ENCODE data around the gene MYH4.

DNA sequence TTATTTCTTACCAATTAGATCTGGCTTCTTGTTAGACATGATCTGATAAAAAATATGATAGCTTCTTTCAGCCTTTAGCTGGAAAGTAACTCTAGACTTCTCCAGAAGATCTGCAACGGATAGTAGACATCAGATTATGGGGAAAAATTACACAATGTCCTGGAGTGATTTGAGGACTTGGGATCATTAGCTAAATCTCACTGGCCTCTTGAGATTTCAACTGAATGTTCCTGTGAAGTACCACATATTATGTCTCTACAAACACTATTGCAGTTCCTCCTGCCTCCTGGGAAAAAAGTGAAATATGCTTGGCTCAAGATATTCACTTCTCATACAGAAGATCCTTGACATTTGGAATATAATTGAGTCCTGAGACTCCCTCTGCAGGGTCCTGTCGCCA lies 43.5 kb upstream of the MYH4 start:
- TF ChIP-seq RBBP5 (IDR thresholded peaks at IDR 0.05; ENCODE audit: borderline replicate concordance, low read depth, low read length): no peak
- no peak for TF ChIP-seq CHD2 (IDR thresholded peaks at IDR 0.05; ENCODE audit: low read length)
- TF ChIP-seq HDAC6 (IDR thresholded peaks at IDR 0.05; ENCODE audit: low read depth, low read length): no peak
- TF ChIP-seq, protein P1, sequence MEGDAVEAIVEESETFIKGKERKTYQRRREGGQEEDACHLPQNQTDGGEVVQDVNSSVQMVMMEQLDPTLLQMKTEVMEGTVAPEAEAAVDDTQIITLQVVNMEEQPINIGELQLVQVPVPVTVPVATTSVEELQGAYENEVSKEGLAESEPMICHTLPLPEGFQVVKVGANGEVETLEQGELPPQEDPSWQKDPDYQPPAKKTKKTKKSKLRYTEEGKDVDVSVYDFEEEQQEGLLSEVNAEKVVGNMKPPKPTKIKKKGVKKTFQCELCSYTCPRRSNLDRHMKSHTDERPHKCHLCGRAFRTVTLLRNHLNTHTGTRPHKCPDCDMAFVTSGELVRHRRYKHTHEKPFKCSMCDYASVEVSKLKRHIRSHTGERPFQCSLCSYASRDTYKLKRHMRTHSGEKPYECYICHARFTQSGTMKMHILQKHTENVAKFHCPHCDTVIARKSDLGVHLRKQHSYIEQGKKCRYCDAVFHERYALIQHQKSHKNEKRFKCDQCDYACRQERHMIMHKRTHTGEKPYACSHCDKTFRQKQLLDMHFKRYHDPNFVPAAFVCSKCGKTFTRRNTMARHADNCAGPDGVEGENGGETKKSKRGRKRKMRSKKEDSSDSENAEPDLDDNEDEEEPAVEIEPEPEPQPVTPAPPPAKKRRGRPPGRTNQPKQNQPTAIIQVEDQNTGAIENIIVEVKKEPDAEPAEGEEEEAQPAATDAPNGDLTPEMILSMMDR (IDR thresholded peaks at IDR 0.05; ENCODE audit: control extremely low read depth in 1 of 3, insufficient read depth in 1 of 3, low read depth in 1 of 3, low read length in 3 of 3): no peak
- no peak for TF ChIP-seq POLR2AphosphoS5 (IDR thresholded peaks at IDR 0.05; ENCODE audit: low read depth, low read length)
- no peak for TF ChIP-seq SIRT6 (IDR thresholded peaks at IDR 0.05; ENCODE audit: low read length)
- TF ChIP-seq ZNF274 (IDR thresholded peaks at IDR 0.05; ENCODE audit: borderline replicate concordance, extremely low read depth, low read length): no peak
- TF ChIP-seq SUZ12 (IDR thresholded peaks at IDR 0.05; ENCODE audit: low read length): no peak
- TF ChIP-seq POLR2A (IDR thresholded peaks at IDR 0.05; ENCODE audit: control extremely low read depth in 1 of 2, low read depth in 2 of 2, low read length in 2 of 2): no peak
- TF ChIP-seq EZH2 (IDR thresholded peaks at IDR 0.05; ENCODE audit: low read depth, low read length, severe bottlenecking): no peak
